GM18873 (cell line): Measurements from ENCODE around the gene RAB17.

Source experiments
- ATAC-seq: cut with Tn5 transposase; IDR thresholded peaks from one replicate; pipeline ENCODE4 v1.9.1; 2021; ENCODE audit warnings: mild to moderate bottlenecking, moderate library complexity, moderate number of reproducible peaks; ENCODE audit not compliant: unreplicated experiment, low FRiP score

Gene RAB17

DNA sequence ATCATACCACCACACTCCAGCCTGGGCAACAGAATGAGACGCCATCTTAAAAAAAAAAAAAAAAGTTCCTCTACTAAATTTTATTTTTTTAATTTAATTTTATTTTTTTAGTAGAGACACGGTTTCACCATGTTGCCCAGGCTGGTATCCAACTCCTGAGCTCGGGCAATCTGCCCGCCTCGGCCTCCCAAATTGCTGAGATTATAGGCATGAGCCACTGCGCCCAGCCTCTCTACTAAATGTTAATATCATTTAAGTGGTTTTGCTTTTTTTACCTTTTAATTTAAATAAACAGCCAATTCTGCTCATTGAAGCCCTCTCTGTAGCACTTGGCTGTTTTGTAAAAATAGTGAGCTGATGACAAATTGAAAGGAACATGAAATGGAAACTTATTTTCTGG is 9.2 kb downstream of the RAB17 start:
- ATAC-seq: no peak

DNA sequence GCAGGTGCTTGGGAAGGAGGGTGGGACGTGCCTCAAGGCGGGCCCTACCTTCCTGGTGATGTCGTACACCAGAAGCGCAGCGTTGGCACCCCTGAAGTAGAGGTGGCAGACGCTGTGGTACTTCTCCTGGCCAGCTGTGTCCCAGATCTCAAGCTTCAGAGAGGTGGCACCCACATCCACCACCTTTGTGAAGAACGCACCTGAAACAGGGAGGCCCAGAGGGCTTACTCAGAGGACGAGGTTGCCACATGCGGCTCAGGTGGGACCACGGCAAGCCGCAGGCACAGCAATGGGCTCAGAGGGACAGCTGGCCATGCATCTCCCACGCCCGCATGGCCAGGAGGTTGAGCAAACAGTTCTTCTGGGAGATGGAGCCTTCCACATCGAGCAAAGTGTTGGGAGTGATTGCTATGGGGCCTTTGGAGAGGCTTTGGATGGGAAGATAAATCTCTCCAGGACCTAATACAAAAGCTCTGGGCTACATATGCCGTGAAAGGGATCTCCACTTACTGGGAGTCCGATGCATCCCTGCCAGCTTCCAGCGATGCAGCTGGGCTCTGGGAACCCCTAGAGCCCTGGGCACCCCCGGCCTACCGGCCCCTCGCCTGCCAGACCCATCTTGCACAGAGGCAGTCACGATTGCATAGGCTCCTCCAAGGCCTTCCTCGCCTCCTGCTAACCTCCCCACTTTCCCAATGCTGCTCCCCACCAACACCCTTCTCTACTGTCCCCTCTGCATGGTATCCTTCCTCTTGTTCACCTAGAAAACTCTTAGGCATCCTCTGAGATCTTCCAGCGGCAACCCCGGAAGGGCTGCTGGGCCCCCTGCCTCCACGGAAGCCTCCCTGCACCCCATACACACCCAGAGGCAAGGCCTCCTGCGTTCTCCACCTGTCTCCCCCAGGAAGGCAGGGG is 12.3 kb downstream of the RAB17 start:
- no peak for ATAC-seq

DNA sequence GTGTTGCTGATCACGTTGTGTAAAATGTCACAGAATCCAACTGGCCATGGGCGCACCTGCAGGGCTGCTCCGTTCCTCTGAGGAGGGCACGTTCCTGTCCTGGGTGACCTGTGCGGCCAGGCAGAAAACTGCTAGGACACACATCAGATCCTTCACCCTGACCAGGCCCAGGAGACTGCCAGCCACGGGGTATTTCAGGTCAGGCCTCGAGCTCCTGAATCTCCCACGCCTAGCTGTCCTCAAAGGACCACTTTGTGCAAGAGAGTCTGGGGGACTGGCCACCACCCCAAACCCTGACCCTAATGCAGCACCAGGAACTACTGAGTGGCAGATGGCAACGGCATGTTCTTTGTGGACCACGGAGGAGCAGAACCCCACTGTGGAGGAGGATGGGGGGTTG is 13.1 kb downstream of the RAB17 start:
- no peak for ATAC-seq

DNA sequence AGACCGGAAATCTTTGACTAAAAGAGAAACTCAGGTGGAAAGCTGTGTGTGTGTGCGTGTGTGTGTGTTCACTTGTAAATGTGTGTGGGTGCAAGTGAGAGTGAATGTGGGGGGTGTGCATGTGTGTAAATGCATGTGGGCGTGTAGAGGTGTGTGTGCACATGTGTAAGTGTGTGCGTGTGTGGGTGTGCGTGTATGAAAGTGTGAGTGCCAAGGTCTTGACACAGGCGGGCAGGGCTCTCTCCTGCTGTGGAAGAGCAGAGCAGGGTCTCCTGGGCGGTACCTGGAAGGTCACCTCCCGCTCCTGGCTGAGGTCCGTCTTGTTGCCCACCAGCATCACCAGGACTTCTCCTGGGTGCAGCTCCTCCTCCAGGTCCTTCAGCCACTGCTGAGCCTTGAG is 13.6 kb downstream of the RAB17 start:
- no peak for ATAC-seq

DNA sequence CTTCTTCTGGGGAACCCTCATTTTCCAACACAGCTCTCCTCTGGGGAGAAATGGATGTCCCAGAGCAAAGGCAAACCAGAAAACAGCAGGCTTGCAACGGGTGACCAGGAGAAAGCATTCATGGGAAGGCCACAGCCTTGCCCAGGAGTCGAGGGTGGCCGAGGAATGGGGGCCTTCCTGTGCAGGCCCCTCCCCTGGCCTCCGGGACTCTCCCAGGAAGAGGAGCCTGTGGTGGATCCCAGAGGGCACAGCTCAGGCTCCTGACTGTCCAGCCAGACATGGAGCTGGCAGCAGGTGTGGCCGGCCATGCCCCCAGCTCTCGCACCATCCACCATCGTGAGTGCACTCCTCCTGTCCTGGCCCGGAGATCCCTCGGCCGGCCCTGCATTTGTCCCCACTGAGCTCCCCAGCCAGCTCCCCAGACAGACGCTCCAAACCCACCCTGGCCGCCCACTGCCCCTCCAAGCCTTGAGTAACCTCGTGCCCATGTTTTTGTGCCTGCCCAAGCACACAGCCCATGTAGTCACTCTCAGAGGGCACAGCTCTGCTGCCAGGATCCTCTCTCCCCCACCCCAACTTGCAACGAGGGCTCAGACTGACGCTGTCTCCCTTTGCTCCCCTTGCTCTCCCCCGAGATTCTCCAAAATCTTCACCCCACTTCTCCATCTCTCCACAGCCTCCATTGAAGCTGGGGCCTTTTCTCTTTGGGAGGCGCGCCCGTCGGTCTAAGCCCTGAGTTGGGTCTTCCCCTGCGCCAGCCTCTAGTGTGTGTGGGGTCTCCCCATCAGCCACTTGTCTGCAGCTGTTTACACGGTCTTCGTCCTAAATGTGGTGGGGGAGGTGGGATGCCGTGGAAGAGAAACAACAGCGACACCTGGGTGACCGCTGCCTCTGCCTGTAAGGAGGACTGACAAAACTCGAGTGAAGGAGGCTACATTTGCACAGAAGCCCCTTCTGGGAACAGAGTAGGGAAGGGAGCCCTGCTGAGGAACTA is 14.4 kb downstream of the RAB17 start:
- ATAC-seq: no peak

DNA sequence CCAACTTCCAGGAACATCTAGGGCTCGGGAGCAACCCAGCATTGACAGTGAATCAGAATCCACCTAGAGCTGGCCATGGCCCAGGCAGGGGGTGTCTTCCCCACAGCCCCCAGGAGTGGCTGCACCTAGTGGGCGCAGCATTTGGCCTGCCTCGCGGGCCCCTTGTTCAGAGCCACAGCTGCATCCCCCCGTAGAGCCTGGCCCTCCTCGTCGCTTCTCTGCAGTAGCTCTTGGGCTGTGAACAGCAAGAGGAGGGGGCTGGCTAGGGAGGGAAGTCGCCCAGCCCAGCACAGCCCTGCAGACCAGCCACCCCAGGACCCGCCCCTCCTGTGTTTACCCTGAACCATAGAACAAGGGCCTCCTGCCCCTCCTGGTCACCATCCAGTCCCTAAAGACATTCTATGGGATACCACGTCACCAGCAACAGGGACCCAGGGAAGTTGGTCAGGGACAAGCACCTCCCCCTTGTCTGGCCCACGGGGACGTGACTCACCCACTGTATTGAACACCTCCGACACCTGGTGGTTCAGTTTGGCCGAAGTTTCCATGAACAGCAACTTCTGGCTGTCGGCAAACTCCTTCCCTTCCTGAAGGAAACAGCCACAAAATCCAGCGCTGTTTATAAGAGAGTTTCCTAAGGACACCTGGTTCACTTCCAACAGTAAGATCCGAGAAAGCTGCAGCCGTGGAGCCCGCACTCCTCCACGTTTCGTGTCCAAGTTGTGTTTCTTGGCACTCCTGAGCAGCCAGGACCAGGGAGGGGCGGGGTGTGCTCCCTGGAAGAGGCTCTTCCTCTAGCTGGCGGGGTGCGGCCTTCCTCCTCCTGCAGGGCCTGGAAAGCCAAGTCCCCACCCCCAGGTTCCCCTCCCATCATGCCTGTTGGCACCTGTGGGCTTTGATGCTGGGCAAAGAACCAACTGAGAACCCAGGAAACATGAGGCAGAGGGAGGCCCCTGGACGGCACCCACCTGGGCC is 15.4 kb downstream of the RAB17 start:
- no peak for ATAC-seq

DNA sequence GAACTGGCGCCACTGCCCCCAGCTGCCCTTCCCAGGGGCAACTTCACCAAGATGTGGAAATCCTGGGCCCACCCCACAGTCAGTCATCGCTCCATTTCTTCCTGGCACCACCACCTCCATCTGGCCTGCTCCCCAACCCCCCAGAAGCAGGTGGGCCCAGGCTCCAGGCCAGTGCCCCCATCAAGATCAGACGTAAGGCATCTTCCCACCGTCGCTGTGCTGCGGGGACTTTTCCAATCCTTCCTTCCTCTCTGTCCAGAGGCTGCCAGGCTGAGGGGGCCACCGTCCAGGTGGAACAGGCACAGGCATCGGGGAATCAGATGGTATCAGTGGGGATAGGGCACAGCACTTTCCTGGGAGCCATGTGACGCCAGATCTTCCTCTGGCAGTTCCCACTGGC is 16.1 kb downstream of the RAB17 start:
- no peak for ATAC-seq

DNA sequence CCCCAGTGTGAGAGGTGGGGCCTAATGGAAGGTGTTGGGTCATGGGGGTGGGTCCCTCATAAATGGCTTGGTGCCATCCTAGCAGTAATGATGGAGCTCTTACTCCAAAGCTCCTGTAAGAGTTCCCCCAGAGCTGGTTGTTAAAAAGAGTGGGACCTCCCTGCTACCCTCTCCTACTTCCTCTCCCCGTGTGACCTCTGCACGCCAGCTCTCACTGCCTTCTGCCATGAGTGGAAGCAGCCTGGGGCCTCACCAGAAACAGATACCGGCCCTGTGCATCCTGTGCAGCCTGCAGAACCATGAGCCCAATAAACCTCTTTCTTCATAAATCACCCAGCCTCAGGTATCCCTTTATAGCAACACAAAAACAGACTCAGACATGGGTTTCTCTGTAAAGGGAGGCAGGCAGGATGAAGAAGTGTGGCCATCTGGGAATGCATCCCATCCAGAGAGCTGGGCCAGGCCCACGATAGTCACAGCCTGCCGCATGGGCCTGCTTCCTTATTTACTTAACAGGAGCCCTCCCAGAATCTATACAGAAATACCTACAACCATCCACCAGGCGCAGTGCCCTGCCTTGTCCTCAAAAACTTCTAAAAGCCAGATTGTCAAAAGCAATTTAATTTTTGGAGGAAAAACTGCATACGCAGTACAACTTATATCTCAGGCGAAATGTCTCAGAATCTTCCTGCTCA is 16.7 kb downstream of the RAB17 start:
- ATAC-seq: no peak

DNA sequence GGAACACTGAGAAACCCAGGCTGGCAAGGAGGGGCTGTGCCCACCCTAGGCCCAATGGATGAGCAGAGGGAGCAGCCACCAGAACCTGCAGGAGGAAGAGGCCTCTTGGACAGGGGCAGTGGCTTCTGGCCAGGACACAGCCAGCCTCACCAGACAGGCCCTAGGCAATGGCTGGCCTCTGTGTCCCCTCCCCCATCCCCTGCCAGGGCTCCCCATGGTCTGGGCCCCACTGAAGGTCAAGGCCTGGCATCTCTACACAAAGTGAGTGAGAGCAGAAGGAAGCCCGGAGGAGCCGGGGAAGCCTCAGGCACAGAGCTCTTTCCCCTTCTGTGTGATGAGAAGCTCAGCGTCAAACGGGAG is 17.8 kb downstream of the RAB17 start:
- no peak for ATAC-seq

DNA sequence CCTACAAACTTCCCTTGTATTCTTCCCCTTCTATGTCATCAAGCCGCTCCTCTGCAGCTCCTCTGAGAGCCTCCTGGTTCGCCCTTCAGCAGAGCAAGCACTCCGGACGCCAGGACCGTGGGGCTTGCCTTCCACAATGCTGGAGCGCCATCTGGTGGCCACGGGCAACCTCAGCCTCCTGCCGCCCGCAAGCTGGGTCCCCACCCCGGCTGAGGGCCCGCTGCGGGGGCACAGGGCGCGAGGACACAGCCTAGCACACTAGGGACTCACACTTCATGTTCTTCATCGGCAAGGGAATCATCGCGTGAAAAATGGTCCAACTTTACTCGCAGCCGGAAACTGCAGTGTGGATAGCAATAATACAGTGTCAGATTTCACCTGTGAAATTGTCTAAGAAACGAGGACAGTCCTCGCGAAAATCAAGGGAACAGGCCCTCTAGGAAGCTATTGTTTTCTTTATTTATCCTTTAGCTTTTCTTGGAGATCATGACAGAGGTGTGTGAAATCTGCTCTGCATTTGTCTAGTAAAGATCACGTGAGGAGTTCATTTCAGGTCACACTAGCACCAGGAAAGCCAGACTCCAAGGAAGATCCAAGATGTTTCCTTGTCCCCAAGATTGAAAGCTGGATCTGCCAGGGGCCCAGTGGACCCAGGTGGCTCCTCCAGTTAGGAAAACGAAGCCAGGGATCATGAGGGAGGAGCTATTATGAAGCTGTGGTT is 18.4 kb downstream of the RAB17 start:
- ATAC-seq: no peak

DNA sequence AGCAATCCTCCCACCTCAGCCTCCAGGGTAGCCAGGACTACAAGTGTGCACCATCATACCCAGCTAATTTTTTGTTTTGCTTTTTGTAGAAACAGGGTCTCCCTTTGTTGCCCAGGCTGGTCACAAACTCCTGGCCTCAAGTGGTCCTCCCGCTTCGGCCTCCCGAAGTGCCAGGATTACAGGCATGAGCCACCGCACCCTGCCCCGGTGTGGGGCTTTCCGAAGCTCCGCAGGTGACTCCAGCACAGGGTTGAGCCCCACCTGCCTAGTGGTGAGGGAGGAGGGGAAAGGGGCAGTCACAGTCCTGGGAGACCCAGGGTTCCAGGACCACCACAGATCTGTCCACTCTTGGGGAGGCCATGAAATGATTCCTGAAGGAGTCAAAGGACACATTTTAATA is 19.0 kb downstream of the RAB17 start:
- ATAC-seq: no peak

DNA sequence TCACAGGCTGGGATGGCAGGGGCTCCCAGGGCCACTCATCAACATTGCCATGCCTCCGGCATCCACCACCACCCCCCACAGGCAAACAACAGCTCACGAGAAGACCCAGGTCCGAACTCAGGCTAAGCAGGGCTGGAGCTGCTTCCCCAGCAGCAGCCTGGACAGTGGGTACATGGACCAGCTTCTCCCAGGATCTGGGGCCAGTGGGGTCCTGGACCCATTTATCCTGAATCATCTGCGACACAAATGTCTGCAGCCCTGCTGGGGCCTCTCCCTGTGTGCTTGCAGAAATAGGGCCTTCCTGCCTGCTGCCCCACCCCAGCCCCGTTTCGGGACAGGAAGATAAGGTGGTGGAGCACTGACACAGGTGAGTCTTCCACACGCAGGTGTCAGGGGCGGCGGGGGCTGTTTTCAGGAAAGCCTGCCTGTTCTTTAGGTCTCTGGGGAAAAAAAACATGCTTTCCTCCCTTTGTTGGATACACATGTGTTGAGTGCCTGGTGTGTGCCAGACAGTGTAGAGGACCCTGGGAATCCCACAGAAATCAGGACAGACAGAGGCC is 19.7 kb downstream of the RAB17 start:
- ATAC-seq: no peak

DNA sequence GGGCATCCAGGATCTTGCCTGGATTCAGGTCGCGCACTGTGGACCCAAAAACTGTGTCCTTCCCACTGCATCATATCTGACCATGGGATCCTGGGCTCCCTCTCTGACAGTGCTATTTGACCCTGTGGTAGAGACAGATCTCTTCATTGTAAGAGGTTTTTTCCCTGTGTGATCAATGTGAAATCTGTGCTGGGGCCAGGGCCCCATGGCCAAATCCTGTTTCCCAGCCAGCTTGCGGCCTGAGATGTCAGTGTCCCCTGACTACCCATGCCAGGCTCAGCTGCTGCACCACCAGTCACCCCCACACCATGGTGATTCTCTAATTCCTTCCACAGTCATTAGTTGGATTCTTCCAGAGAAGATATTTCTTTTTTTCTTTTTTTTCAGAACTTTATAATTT is 20.6 kb downstream of the RAB17 start:
- ATAC-seq: no peak

DNA sequence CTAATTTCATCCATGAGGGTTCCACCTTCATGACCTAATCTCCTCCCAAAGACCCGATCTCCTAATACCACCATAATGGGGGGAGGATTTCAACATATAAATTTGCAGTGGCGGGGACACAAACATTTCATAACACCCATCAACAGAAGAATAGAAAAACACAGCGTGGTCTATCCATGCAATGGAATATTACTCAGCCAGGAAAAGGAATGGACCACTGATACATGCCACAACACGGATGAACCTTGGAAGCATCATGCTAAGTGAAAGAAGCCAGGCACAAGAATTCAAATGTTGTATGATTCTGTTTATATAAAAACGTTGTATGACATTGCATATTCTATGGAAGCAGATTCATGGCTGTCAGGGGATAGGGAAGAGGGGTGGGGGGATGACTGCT is 21.5 kb downstream of the RAB17 start:
- ATAC-seq: no peak

DNA sequence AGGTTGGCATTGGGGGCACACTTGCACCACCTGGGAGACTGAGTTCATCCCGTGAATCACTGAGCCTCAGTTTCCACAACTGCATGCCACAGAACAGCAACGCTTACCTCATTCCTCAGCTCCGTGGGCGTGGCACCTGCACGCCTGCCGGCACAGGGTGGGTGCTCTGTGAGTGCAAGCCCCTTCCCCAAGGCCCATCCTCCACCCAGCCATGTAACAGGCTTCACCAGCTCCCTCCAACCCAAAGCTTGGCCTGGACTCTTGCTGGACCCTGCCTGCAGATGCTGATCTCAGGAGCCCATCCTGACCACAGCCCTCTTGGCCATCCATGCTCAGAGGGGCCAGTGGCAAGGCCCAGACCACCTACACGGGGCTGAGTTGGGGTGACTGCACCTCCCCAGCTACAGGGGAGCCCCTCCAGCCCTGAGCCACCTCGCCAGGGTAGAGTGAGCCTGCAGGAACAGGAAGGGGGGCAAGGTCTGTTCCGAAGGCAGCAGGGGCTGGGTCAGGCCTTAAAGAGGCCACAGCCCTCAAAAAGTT is 22.3 kb downstream of the RAB17 start:
- no peak for ATAC-seq

DNA sequence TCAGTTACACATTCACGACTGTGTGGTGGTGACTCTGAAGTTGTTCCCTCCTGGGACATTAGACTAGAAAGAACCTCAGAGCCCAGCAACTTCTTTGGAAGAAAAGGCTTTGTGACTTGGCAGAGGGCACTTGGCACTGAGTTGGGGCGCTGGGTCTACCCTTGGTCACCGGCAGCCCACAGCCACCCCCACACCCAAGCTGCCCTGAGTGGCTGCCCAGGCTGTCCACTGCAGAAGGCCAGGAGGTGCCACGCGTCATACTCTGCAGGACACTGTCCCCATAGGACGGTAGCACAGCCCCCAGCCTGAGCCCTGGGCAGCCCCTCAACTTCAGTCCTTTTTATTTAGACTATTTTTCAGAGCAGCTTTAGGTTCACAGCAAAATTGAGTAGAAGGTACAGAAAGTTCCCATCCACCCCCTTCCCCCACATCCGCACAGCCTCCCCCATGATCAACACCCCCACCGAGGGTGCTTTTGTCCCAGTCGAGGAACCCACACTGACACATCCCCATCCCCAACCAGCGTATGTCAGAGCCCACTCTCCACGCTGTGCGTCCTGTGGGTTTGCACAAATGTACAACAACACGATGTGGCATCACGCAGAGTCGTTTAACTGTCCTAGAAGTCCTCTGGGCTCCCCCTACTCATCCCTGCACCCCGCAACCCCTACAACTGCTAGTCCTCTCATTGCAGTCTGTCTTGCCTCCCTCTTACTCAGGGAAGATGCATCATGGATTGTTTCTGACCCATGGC is 23.1 kb downstream of the RAB17 start:
- ATAC-seq: no peak

DNA sequence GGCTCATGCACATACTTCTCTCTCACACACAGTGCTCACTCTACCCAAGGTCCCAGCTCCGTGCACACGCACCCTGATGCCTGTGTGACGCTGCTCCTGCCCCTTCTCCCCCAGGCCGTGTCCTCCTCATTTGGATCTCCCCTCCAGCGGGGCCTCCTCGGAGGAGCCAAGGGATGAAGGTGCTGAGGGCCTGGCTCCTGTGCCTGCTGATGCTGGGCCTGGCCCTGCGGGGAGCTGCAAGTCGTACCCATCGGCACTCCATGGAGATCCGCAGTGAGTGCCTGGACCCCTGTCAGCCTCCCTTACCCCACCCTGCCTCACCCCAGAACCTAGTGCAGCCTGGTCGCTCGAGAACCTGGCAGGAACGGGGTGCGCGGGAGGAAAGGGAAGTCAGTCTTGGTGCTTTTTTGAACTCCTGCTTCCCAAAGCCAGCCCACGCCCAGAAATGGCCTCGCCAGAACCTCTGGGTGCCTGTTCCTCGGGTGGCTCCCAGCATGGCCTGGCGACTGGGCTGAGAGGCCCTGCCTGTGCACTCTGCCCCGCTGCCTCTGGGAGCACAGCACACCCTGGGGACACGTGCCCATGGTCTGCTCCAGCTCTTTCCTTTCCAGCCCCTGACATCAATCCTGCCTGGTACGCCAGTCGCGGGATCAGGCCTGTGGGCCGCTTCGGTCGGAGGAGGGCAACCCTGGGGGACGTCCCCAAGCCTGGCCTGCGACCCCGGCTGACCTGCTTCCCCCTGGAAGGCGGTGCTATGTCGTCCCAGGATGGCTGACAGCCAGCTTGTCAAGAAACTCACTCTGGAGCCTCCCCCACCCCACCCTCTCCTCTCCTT is 23.9 kb downstream of the RAB17 start, which contains the start of gene PRLH:
Gene PRLH (plus strand): TSS at position 174 of the 835 bp plus-strand sequence. CDS start 0 bp downstream, at position 174.
- ATAC-seq: no peak
